Activated CD4-positive, alpha-beta T cell treated with anti-CD3 and anti-CD28 coated beads for 48 hours (primary cell): ENCODE results near the gene TXNDC5.

Experiments used
- DNase-seq: peaks from one replicate; pipeline ENCODE4 v3.0.0-alpha.2; 2020

The TXNDC5 gene

GRCh38 chr6:7848229-7848628, 62.4 kb downstream of the TXNDC5 start:
- DNase-seq = no peak

DNA sequence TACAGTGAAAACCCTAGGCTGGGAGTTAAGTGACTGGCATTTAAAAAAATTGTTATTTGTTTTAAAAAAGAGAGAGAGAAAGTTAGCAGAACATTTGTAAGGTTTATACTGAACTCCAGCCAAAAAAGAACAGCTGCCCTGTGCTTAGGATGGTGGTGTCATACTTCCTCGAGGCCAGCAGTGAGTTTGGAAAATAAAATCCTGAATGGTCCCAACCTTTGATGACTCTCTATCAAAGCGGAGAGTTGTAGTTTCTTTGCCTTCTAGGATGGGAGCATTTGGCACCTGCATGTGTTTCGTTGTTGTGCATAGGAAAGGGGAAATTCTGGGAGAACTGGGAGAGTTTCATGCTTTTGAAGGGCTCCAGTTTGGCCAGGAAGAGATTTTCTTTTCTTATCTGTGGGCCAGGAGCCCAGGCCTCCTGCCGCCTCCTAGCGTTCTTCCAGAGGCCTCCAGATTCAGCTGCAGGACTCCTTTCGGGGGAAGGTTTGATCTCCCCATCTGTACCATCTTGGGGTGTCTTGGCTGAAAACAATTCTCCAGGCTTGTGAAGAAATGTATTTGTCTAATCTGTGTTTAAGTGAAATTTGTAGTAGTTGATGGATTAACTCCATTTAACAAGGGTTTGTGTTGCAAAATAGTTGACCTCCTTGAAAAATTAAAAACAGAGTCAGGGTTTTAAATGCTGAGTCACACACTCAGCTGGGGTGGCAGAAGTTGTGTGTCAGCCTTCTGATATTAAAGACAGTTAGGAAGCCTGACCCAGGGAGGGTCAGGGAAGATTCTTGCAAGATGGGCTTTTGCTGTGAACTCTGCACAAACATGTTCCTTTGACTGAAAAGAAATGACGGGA, 63.4 kb downstream of the TXNDC5 start:
- DNase-seq = no peak

GRCh38 chr6:7841781-7842468, 68.7 kb downstream of the TXNDC5 start:
- no peak for DNase-seq

DNA sequence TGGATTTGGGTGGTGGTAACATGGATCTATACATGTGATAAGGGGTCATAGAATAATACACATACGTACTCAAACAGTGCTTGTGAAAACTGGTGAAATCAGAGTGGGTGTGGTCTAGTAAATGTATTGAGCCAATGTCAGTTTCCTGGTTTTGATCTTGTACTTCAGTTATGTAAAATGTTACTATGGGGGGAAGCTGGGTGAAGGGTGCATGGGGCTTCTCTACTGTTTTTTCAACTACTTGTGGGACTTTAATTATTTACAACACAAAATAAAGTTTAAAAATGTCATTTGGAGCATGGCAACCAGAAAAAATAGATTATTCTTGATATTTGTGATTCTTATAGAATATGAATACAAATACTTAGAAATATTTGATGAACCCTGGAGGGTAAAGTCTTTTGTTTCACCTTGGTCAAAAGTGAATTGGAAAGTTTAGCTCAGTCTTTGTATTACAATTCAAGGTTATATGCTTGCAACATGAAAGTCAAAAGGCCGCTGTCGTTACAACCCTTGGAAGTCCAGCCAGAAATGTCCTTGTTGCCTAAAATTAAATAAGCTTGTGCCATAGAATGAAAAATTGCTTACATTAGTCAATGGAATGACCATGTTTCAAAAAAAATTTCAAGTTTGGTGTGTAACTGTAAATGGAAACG, 74.1 kb downstream of the TXNDC5 start:
- DNase-seq = no peak

DNA sequence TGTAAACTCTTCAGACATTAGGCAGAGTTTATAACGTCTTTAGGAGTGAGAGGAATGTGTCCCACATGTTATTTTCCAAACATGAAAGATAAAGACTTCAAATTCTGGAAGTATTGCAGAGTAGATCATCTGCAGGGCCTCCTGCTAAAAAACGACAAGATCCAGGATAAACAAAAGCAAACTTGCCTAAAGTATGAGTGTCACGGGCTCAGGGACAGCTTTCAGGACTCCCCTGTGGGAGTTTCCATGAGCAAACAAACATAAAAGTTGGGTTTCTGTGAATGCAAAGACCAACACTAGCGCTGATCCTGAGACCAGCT, 76.9 kb downstream of the TXNDC5 start:
- no peak for DNase-seq

DNA sequence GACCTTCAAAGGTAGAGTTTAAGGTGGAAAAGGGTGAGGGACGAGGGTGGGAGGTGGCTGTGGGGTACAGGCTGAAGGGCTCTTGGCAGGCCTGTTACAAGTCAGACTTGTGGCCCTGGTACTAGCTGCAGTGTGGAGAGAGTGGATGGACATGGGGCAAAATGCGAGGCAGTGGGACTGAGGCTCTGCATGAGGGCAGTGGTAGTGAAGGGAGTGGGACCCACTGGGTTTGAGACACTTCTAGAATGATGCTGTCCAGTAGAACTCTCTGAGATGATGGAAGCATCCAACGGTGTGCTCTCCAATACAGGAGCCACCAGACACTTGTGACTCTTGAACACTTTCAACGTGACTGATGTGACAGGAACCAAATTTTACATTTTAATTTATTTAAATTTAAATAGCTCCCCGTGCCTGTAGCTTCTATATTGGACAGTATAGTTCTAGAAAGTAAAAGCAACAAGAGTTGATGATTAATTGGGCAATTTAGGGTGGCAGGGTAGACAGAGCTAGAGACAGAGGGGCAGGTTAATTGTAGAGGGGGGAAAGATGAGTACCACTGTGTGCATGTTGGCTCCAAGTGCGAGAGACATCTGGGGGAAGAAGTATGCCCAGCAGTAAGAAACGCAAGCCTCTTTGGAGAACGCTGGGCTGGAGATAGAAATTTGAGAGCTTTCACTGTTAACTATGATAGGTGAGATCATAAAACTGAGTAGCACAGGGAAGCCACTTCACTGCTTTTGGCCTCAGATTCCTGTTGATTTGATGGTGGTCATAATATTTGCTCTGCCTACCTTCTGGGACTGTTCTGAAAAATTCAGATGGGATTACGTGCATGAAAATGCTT, 77.5 kb downstream of the TXNDC5 start:
- DNase-seq = no peak
